ENCODE results near the gene ALDH1B1. TPM values are rescaled to one million over a fixed set of nuclear protein-coding genes. Genes with fewer than 3 reads are reported as not detected.
A peak's percentile ranks its signal among the peaks of the same experiment; 100 is the strongest.

Gene ALDH1B1
- total RNA-seq, 4 donors from 2014 or later, result 1.6 to 23.7 (median 7.7) TPM

GRCh38 chr9:38408719-38409118 lies 16.2 kb downstream of the ALDH1B1 start:
- intact Hi-C loops (cut with DNase I), result no loop called here

GRCh38 chr9:38412751-38413150 lies 20.2 kb downstream of the ALDH1B1 start:
- Histone ChIP-seq H3K27ac (no peak overlapping the region), H3K27me3 (peaks cover 0 to 44% (median 0%) of the 10 kb centered on the region in 4 donors), H3K9me3 (no peaks in the 10 kb centered on the region), H3K4me3 (no peak overlapping the region), H3K36me3 (no peaks in the 10 kb centered on the region), H3K4me1 (no peaks in the 10 kb centered on the region)
- 70 to 75% methylated on average over 3 to 4 of the region's 6 CpGs for WGBS, 2 donors
- intact Hi-C loops (cut with DNase I), result no loop called here
- TF ChIP-seq, protein P1, sequence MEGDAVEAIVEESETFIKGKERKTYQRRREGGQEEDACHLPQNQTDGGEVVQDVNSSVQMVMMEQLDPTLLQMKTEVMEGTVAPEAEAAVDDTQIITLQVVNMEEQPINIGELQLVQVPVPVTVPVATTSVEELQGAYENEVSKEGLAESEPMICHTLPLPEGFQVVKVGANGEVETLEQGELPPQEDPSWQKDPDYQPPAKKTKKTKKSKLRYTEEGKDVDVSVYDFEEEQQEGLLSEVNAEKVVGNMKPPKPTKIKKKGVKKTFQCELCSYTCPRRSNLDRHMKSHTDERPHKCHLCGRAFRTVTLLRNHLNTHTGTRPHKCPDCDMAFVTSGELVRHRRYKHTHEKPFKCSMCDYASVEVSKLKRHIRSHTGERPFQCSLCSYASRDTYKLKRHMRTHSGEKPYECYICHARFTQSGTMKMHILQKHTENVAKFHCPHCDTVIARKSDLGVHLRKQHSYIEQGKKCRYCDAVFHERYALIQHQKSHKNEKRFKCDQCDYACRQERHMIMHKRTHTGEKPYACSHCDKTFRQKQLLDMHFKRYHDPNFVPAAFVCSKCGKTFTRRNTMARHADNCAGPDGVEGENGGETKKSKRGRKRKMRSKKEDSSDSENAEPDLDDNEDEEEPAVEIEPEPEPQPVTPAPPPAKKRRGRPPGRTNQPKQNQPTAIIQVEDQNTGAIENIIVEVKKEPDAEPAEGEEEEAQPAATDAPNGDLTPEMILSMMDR (IDR thresholded peaks at IDR 0.05), result no peak
- TF ChIP-seq POLR2A (IDR thresholded peaks at IDR 0.05), result no peak
- DNase-seq, result no peak

More at GRCh38 chr9:38408719-38409118, 16.2 kb downstream of the ALDH1B1 start:
- H3K27me3 ChIP-seq, result peaks cover 0 to 50% (median 0%) of the 10 kb centered on the region in 4 donors
- TF ChIP-seq, protein P1 (IDR thresholded peaks at IDR 0.05), result no peak
- TF ChIP-seq POLR2A (IDR thresholded peaks at IDR 0.05), result no peak
- no peak overlapping the region for H3K4me3 ChIP-seq
- H3K4me1 ChIP-seq, result no peaks in the 10 kb centered on the region
- H3K36me3 ChIP-seq, result no peaks in the 10 kb centered on the region
- no peaks in the 10 kb centered on the region for H3K9me3 ChIP-seq
- no peak for DNase-seq
- H3K27ac ChIP-seq, result no peak overlapping the region
- 37 to 49% methylated on average over 4 of the region's 4 CpGs for WGBS, 2 donors

GRCh38 chr9:38413283-38413682 lies 20.8 kb downstream of the ALDH1B1 start:
- TF ChIP-seq, protein P1 (IDR thresholded peaks at IDR 0.05), result no peak
- TF ChIP-seq POLR2A (IDR thresholded peaks at IDR 0.05), result no peak
- H3K9me3 ChIP-seq, result no peaks in the 10 kb centered on the region
- DNase-seq, result no peak
- no peaks in the 10 kb centered on the region for H3K4me1 ChIP-seq
- WGBS, 2 donors, result 47 to 74% methylated on average over 3 to 7 of the region's 7 CpGs
- no peaks in the 10 kb centered on the region for H3K36me3 ChIP-seq
- H3K27me3 ChIP-seq, result peaks cover 0 to 49% (median 0%) of the 10 kb centered on the region in 4 donors
- intact Hi-C loops (cut with DNase I), result no loop called here
- H3K27ac ChIP-seq, result no peak overlapping the region
- no peak overlapping the region for H3K4me3 ChIP-seq

GRCh38 chr9:38414040-38414723 lies 21.7 kb downstream of the ALDH1B1 start:
- no peak for DNase-seq
- peaks cover 0 to 56% (median 0%) of the 10 kb centered on the region in 4 donors for H3K27me3 ChIP-seq
- no peak overlapping the region for H3K27ac ChIP-seq
- TF ChIP-seq POLR2A (IDR thresholded peaks at IDR 0.05), result no peak
- TF ChIP-seq, protein P1 (IDR thresholded peaks at IDR 0.05), result no peak
- H3K9me3 ChIP-seq, result no peaks in the 10 kb centered on the region
- no peaks in the 10 kb centered on the region for H3K4me1 ChIP-seq
- intact Hi-C loops (cut with DNase I), result no loop called here
- 46 to 49% methylated on average over 14 to 17 of the region's 24 CpGs for WGBS, 2 donors
- peak overlapping the region in 1 of 4 donors; percentile 15 for H3K4me3 ChIP-seq
- H3K36me3 ChIP-seq, result no peaks in the 10 kb centered on the region

DNA sequence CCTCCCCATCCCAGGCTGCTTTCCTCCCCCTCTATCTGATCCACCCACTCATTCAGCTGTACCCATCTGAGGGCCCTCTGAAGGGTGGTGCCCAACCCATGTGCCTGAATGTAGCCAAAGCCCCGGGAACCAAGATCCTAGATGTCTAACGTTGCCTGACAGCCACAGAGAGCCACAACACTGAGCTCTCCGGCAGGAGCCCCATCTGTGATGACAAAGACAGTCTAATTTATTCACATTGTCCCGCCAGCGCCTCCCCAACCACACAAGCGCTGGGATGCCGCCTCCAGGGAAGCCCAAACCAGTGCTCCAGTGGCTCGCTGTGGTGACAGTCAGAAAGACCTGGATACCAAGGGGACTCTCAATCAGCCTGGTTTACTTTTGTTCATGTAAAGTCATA lies 23.4 kb downstream of the ALDH1B1 start:
- 89 to 90% methylated on average over 8 of the region's 8 CpGs for WGBS, 2 donors
- Histone ChIP-seq H3K4me1 (no peaks in the 10 kb centered on the region), H3K27me3 (peaks cover 0 to 71% (median 0%) of the 10 kb centered on the region in 4 donors), H3K9me3 (no peaks in the 10 kb centered on the region), H3K4me3 (no peak overlapping the region), H3K36me3 (no peaks in the 10 kb centered on the region), H3K27ac (no peak overlapping the region)
- DNase-seq, result no peak
- intact Hi-C loops (cut with DNase I), result no loop called here
- TF ChIP-seq, protein P1 (IDR thresholded peaks at IDR 0.05), result no peak
- no peak for TF ChIP-seq POLR2A (IDR thresholded peaks at IDR 0.05)
